IMR-90 (cell line): Measurements from ENCODE around the gene EXOSC9. TPM values are rescaled to one million over a fixed set of nuclear protein-coding genes. Genes with fewer than 3 reads are reported as not detected.

ENCODE experiments used
- ATAC-seq: fragments of 200-7000 bp; cut with Tn5 transposase; 2 replicates; pipeline ENCODE4 v1.9.1; 2020; ENCODE audit warnings: low read depth, mild to moderate bottlenecking, moderate library complexity
- BruUV-seq: library from RNA; stranded (reverse); fragments of 400-500 nt; replicated peaks from 2 replicates; lab custom pipeline; 2021; lab: Mats Ljungman, UMichigan
- CTCF ChIA-PET: fragments of 300-600 bp; formaldehyde crosslinking; extraction: SDS; loops from one replicate; lab custom pipeline; 2021; ENCODE audit warnings: antibody characterized with exemption; lab: Yijun Ruan, JAX
- POLR2A ChIA-PET: fragments of 300-600 bp; sonication (Branson Sonifier 250); formaldehyde crosslinking; loops from one replicate; lab custom pipeline; 2022; ENCODE audit warnings: antibody characterized with exemption; ENCODE audit not compliant: unreplicated experiment; lab: Charles Lee
- DNase-seq: peaks from one replicate; pipeline ENCODE4 v3.0.0; 2013
- H2AFZ ChIP-seq: replicated peaks from 2 replicates; pipeline ENCODE3; 2013; ENCODE audit warnings: low read length, mild to moderate bottlenecking; ENCODE audit not compliant: poor library complexity
- H2AK5ac ChIP-seq: 2 replicates; pipeline ENCODE4 v1.6.1; 2013; ENCODE audit warnings: low read depth, low read length, inconsistent platforms
- H2AK9ac ChIP-seq: replicated peaks from 2 replicates; pipeline ENCODE3; 2013; ENCODE audit warnings: mild to moderate bottlenecking, low read depth, low read length, moderate library complexity; ENCODE audit not compliant: poor library complexity
- H2BK120ac ChIP-seq: 2 replicates; pipeline ENCODE4 v1.6.1; 2013; ENCODE audit warnings: low read depth, low read length, inconsistent platforms
- H2BK15ac ChIP-seq: 3 replicates; pipeline ENCODE4 v1.6.1; 2013; ENCODE audit warnings: low read depth, low read length, inconsistent platforms
- H2BK20ac ChIP-seq: 2 replicates; pipeline ENCODE4 v1.6.1; 2013; ENCODE audit warnings: low read depth, mild to moderate bottlenecking, inconsistent platforms, low read length, moderate library complexity
- H2BK5ac ChIP-seq: 2 replicates; pipeline ENCODE4 v1.6.1; 2013; ENCODE audit warnings: mild to moderate bottlenecking, low read depth, low read length, inconsistent platforms; ENCODE audit not compliant: poor library complexity, severe bottlenecking
- H3K14ac ChIP-seq: replicated peaks from 2 replicates; pipeline ENCODE4 v1.6.1; 2013; ENCODE audit warnings: low read depth, low read length, inconsistent platforms
- H3K18ac ChIP-seq: 2 replicates; pipeline ENCODE4 v1.6.1; 2013; ENCODE audit warnings: low read depth, low read length, control low read depth
- H3K23ac ChIP-seq: 2 replicates; pipeline ENCODE4 v1.6.1; 2013; ENCODE audit warnings: low read depth, low read length, inconsistent platforms
- H3K27ac ChIP-seq: 2 replicates; pipeline ENCODE4 v1.5.1; 2013; ENCODE audit warnings: mild to moderate bottlenecking, control low read depth, low read length; ENCODE audit not compliant: insufficient read depth
- H3K27me3 ChIP-seq: 2 replicates; pipeline ENCODE4 v1.6.1; 2013; ENCODE audit warnings: low read length; ENCODE audit not compliant: control insufficient read depth, insufficient read depth
- H3K36me3 ChIP-seq: 2 replicates; pipeline ENCODE4 v1.6.1; 2013; ENCODE audit warnings: low read length, mixed read lengths; ENCODE audit not compliant: control insufficient read depth, insufficient read depth
- H3K4ac ChIP-seq: 2 replicates; pipeline ENCODE4 v1.6.1; 2013; ENCODE audit warnings: low read depth, low read length, inconsistent platforms
- H3K4me1 ChIP-seq: 2 replicates; pipeline ENCODE4 v1.6.1; 2013; ENCODE audit warnings: low read length, mixed read lengths; ENCODE audit not compliant: control insufficient read depth, insufficient read depth
- H3K4me2 ChIP-seq: 2 replicates; pipeline ENCODE4 v1.6.1; 2013; ENCODE audit warnings: low read depth, mild to moderate bottlenecking, control low read depth, low read length, moderate library complexity
- H3K4me3 ChIP-seq: 2 replicates; pipeline ENCODE4 v1.5.1; 2013; ENCODE audit warnings: low read depth, mild to moderate bottlenecking, control low read depth, low read length, moderate library complexity; ENCODE audit not compliant: insufficient read depth
- H3K56ac ChIP-seq: 2 replicates; pipeline ENCODE4 v1.6.1; 2013; ENCODE audit warnings: low read length, inconsistent platforms; ENCODE audit not compliant: insufficient read depth; ENCODE audit errors: extremely low read depth
- H3K79me1 ChIP-seq, 2 experiments: 2 replicates each; pipeline ENCODE4 v1.6.1; 2013; ENCODE audit warnings: low read length in 2 of 2, inconsistent platforms in 1 of 2, low read depth in 1 of 2
- H3K9ac ChIP-seq: 2 replicates; pipeline ENCODE4 v1.6.1; 2013; ENCODE audit warnings: low read depth, low read length, control low read depth
- H3K9me1 ChIP-seq: 2 replicates; pipeline ENCODE4 v1.6.1; 2013; ENCODE audit warnings: low read length, inconsistent platforms; ENCODE audit not compliant: insufficient read depth
- H3K9me3 ChIP-seq: 2 replicates; pipeline ENCODE4 v1.6.1; 2013; ENCODE audit warnings: low read length; ENCODE audit not compliant: control insufficient read depth, insufficient read depth
- H4K20me1 ChIP-seq: 2 replicates; pipeline ENCODE4 v1.6.1; 2013; ENCODE audit warnings: low read length, inconsistent platforms; ENCODE audit not compliant: insufficient read depth
- H4K5ac ChIP-seq: 2 replicates; pipeline ENCODE4 v1.6.1; 2013; ENCODE audit warnings: mild to moderate bottlenecking, low read depth, low read length, control low read depth
- H4K8ac ChIP-seq, 2 experiments: 2 replicates each; pipeline ENCODE4 v1.6.1; 2013; ENCODE audit warnings: low read depth in 2 of 2, low read length in 2 of 2, control low read depth in 1 of 2, inconsistent platforms in 1 of 2
- H4K91ac ChIP-seq: 2 replicates; pipeline ENCODE4 v1.6.1; 2013; ENCODE audit warnings: low read depth, low read length, inconsistent platforms; ENCODE audit not compliant: insufficient read depth
- BHLHE40 ChIP-seq: fragments of 150-350 bp; IDR thresholded peaks from 2 replicates; pipeline ENCODE4 v1.6.1; 2016; ENCODE audit warnings: mild to moderate bottlenecking, low read depth, low read length
- CHD1 ChIP-seq: IDR thresholded peaks from 2 replicates; pipeline ENCODE4 v1.6.1; 2012; ENCODE audit warnings: low read depth, low read length, improper control_type of control experiment
- MAZ ChIP-seq: IDR thresholded peaks from 2 replicates; pipeline ENCODE4 v1.6.1; 2012; ENCODE audit warnings: low read depth, mild to moderate bottlenecking, low read length, improper control_type of control experiment, moderate library complexity, borderline replicate concordance
- POLR2A ChIP-seq: IDR thresholded peaks from 2 replicates; pipeline ENCODE4 v1.6.1; 2012; ENCODE audit warnings: mild to moderate bottlenecking, low read depth, low read length
- WGBS, 2 experiments: methylation state at CpG; one replicate each; pipeline versions ENCODE4 v1.1.5 to v1.1.7; 2013; ENCODE audit warnings: missing lambda C conversion rate in 2 of 2; ENCODE audit not compliant: insufficient read length in 1 of 2; ENCODE audit errors: extremely low coverage in 2 of 2; 5-methylcytosine and 5-hydroxymethylcytosine counted together
- dilution Hi-C: fragments of 300-500 bp; cut with HindIII; formaldehyde crosslinking; loops from one replicate; pipeline ENCODE4 v1.14.3; 2018; ENCODE audit warnings: low sequenced_read_pairs; ENCODE audit not compliant: unreplicated experiment
- in situ Hi-C: fragments of 300-500 bp; cut with MboI; formaldehyde crosslinking; loops from 3 replicates; pipeline ENCODE4 v1.14.3; 2019; ENCODE audit warnings: low sequenced_read_pairs, inconsistent platforms, mixed read lengths
- intact Hi-C: fragments of 100-400 bp; cut with micrococcal nuclease; formaldehyde crosslinking; loops from 2 replicates; pipeline ENCODE4 v1.10.0; 2022
- polyA plus RNA-seq, 3 experiments: library from polyadenylated mRNA; depleted of rRNA; stranded (reverse); fragments of >200 nt; gene quantifications; 2 replicates each; pipeline ENCODE4 v1.2.3, GENCODE V29; 2012; ENCODE audit warnings: low replicate concordance in 1 of 3
- total RNA-seq: library from RNA; depleted of rRNA; stranded (reverse); fragments of >200 nt; gene quantifications from 2 replicates; pipeline ENCODE4 v1.2.3, GENCODE V29; 2012

The EXOSC9 gene
- total and polyA plus RNA-seq, 2 of the 4 experiments (the other 2 are of a cell fraction), result 34.7 to 47.5 TPM

GRCh38 chr4:121806411-121806810 lies 5.3 kb downstream of the EXOSC9 start:
- no peak overlapping the region for H2AK5ac ChIP-seq
- no peak overlapping the region for H2AFZ ChIP-seq
- no CpG with 5 or more reads among the region's 4 CpGs for WGBS, 2 experiments
- ChIA-PET CTCF (no interaction called here), POLR2A (no interaction called here)
- no peak overlapping the region for H4K91ac ChIP-seq
- peaks cover 19 to 20% of the 10 kb centered on the region in 2 experiments for H3K79me1 ChIP-seq
- H3K18ac ChIP-seq, result no peak overlapping the region
- H3K9ac ChIP-seq, result no peak overlapping the region
- TF ChIP-seq POLR2A (no peak), CHD1 (no peak), MAZ (no peak), BHLHE40 (no peak)
- no TSS peak for BruUV-seq
- no peaks in the 10 kb centered on the region for H3K9me3 ChIP-seq
- H2BK20ac ChIP-seq, result no peak overlapping the region
- ATAC-seq, result no peak
- H3K9me1 ChIP-seq, result 0 out of 2 replicates have a peak, but pooled peaks cover 2% of the 10 kb centered on the region
- no peak overlapping the region for H2BK5ac ChIP-seq
- in situ Hi-C loops (loop anchor here (10.0 kb wide), 1 partner anchor 122 kb away; no protein-coding TSS in a partner anchor), intact Hi-C loops (no loop called here), dilution Hi-C loops (no loop called here)
- no peak overlapping the region for H4K8ac ChIP-seq
- no peak for DNase-seq
- peaks cover 29% of the 10 kb centered on the region for H3K36me3 ChIP-seq
- no peak overlapping the region for H3K14ac ChIP-seq
- H3K4me3 ChIP-seq, result no peak overlapping the region
- no peak overlapping the region for H3K27ac ChIP-seq
- H3K4ac ChIP-seq, result no peak overlapping the region
- no peaks in the 10 kb centered on the region for H3K27me3 ChIP-seq
- no peak overlapping the region for H3K23ac ChIP-seq
- no peaks in the 10 kb centered on the region for H4K20me1 ChIP-seq
- no peak overlapping the region for H3K56ac ChIP-seq
- H3K4me1 ChIP-seq, result no peaks in the 10 kb centered on the region
- H2BK15ac ChIP-seq, result no peak overlapping the region
- no peak overlapping the region for H2AK9ac ChIP-seq
- no peak overlapping the region for H2BK120ac ChIP-seq
- no peak overlapping the region for H4K5ac ChIP-seq
- H3K4me2 ChIP-seq, result no peak overlapping the region
